Pons (tissue), 1 donor: ENCODE measurements around the gene CELSR2.

Source experiments
- DNase-seq: peaks from one replicate; pipeline ENCODE4 v3.0.0-alpha.2; 2016; ENCODE audit warnings: low spot score

The CELSR2 gene

GRCh38 chr1:109306832-109307273, 57.5 kb downstream of the CELSR2 start, which contains the start of gene MYBPHL:
Gene MYBPHL (minus strand): TSS chr1:109307011. CDS start chr1:109306991, 20 bp downstream.
- DNase-seq: no peak

- DNase-seq: peak; percentile 84
These were observed 58.1 kb downstream of the CELSR2 start for GRCh38 chr1:109307274-109308021.

- no peak for DNase-seq
These were observed 60.0 kb downstream of the CELSR2 start for GRCh38 chr1:109309347-109309746.

GRCh38 chr1:109312246-109312645, 62.9 kb downstream of the CELSR2 start:
- no peak for DNase-seq

- DNase-seq: peak; percentile 97
These were observed 63.8 kb downstream of the CELSR2 start for GRCh38 chr1:109312978-109313775.

GRCh38 chr1:109314795-109315194, 65.5 kb downstream of the CELSR2 start:
- no peak for DNase-seq

- DNase-seq: no peak
These were observed 65.9 kb downstream of the CELSR2 start for GRCh38 chr1:109315288-109315687.

GRCh38 chr1:109316506-109316905, 67.2 kb downstream of the CELSR2 start:
- no peak for DNase-seq

GRCh38 chr1:109319114-109319513, 69.8 kb downstream of the CELSR2 start:
- DNase-seq: no peak

- no peak for DNase-seq
These were observed 73.6 kb downstream of the CELSR2 start for GRCh38 chr1:109322974-109323373.
